Measurements from ENCODE around the gene AJAP1.

AJAP1 gene

DNA sequence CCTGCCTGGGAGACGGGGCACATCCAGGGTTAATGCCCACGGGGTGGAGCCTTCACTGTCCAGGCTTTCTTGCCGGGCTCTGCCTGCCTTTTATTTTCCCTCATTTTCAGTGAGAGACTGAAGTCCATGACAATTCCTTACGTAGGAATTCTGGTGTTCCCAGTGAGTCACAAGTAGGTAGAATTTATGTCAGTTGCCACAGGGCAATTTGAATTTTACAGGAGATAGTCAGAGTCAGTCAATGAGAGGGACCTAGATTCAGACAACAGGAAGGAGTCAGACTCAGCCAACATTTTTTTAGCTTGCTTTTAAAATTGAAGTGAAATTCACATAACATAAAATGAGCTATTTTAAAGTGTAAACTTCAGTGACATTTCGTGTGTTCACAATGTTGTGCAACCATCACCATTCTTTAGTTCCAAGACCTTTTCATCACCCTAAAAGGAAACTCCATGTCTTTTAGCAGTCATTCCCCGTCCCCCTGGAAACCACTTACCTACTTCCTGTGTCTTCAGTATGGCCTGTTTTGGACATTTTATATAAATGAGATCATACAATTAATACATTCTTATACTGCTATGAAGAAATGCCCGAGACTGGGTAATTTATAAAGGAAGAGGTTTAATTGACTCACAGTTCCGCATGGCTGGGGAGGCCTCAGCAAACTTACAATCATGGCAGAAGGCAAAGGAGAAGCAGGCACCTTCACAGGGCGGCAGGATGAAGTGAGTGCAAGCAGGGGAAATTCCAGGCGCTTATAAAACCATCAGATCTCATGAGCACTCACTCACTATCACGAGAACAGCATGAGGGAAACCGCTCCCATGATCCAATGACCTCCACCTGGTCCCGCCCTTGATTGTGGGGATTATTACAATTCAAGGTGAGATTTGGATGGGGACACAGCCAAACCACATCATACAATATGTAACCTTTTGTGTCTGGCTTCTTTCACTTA is 14.6 kb downstream of the AJAP1 start:
- CTCF ChIA-PET: no interaction called here
- H3K9me3 ChIP-seq (ENCODE audit: control insufficient read depth, insufficient read depth, low read depth, low read length): no peaks in the 10 kb centered on the region
- TF ChIP-seq, protein P1, sequence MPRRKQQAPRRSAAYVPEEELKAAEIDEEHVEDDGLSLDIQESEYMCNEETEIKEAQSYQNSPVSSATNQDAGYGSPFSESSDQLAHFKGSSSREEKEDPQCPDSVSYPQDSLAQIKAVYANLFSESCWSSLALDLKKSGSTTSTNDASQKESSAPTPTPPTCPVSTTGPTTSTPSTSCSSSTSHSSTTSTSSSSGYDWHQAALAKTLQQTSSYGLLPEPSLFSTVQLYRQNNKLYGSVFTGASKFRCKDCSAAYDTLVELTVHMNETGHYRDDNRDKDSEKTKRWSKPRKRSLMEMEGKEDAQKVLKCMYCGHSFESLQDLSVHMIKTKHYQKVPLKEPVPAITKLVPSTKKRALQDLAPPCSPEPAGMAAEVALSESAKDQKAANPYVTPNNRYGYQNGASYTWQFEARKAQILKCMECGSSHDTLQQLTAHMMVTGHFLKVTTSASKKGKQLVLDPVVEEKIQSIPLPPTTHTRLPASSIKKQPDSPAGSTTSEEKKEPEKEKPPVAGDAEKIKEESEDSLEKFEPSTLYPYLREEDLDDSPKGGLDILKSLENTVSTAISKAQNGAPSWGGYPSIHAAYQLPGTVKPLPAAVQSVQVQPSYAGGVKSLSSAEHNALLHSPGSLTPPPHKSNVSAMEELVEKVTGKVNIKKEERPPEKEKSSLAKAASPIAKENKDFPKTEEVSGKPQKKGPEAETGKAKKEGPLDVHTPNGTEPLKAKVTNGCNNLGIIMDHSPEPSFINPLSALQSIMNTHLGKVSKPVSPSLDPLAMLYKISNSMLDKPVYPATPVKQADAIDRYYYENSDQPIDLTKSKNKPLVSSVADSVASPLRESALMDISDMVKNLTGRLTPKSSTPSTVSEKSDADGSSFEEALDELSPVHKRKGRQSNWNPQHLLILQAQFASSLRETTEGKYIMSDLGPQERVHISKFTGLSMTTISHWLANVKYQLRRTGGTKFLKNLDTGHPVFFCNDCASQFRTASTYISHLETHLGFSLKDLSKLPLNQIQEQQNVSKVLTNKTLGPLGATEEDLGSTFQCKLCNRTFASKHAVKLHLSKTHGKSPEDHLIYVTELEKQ (tag by site-specific recombination; IDR thresholded peaks at IDR 0.05; ENCODE audit: borderline replicate concordance): no peak
- TF ChIP-seq ZBTB20 (tag by site-specific recombination; IDR thresholded peaks at IDR 0.05) (no peak), ZSCAN16 (tag by site-specific recombination; IDR thresholded peaks at IDR 0.05) (no peak), ZBTB8A (tag by site-specific recombination; IDR thresholded peaks at IDR 0.05) (no peak), ZNF580 (tag by site-specific recombination; IDR thresholded peaks at IDR 0.05) (no peak)
- POLR2A ChIA-PET: no interaction called here
- H3K27ac ChIP-seq (ENCODE audit: extremely low read depth, low read depth, low read length): no peak overlapping the region
- H3K36me3 ChIP-seq (ENCODE audit: control insufficient read depth in 2 of 2, insufficient read depth in 1 of 2, low read length in 2 of 2): no peaks in the 10 kb centered on the region
- H3K4me1 ChIP-seq (ENCODE audit: control insufficient read depth, insufficient read depth, low read length): no peaks in the 10 kb centered on the region
- H3K4me3 ChIP-seq (ENCODE audit: low read depth, low read length): no peak overlapping the region

DNA sequence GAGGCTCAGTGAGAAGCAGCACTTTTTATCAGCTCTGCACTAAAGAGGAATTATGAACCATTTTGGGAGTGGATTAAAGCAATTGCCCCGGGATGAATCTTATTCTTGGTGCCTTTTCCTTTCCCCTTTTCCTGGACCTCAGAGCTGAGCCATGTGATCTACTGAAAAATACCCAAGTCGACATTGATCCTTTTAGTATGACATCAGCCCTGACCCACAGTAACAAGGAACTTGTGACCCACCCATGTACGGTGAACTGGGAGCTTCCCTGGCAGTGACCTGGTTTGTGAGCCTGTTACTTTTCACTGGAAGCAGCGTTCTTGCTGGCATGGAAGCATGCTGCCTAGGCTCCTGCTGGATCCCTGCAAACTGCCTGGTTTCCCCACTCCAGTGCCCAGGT is 15.9 kb downstream of the AJAP1 start:
- Histone ChIP-seq H3K36me3 (ENCODE audit: control insufficient read depth in 2 of 2, insufficient read depth in 1 of 2, low read length in 2 of 2) (no peaks in the 10 kb centered on the region), H3K4me1 (ENCODE audit: control insufficient read depth, insufficient read depth, low read length) (no peaks in the 10 kb centered on the region), H3K9me3 (ENCODE audit: control insufficient read depth, insufficient read depth, low read depth, low read length) (no peaks in the 10 kb centered on the region), H3K27ac (ENCODE audit: extremely low read depth, low read depth, low read length) (no peak overlapping the region), H3K4me3 (ENCODE audit: low read depth, low read length) (no peak overlapping the region)
- TF ChIP-seq ZNF140 (tag by site-specific recombination; IDR thresholded peaks at IDR 0.05) (no peak), ZNF585B (tag by site-specific recombination; IDR thresholded peaks at IDR 0.05) (no peak), ZNF292 (tag by site-specific recombination; IDR thresholded peaks at IDR 0.05; ENCODE audit: borderline replicate concordance, low read depth) (no peak), ZNF423 (tag by site-specific recombination; IDR thresholded peaks at IDR 0.05) (no peak), ZNF146 (tag by site-specific recombination; IDR thresholded peaks at IDR 0.05) (no peak), ZNF747 (tag by site-specific recombination; IDR thresholded peaks at IDR 0.05) (no peak), ZNF324 (tag by site-specific recombination; IDR thresholded peaks at IDR 0.05) (no peak), ZNF514 (tag by site-specific recombination; IDR thresholded peaks at IDR 0.05) (no peak), ZNF777 (tag by site-specific recombination; IDR thresholded peaks at IDR 0.05; ENCODE audit: borderline replicate concordance) (no peak), ZNF214 (tag by site-specific recombination; IDR thresholded peaks at IDR 0.05; ENCODE audit: borderline replicate concordance) (no peak)
- TF ChIP-seq, protein P2, sequence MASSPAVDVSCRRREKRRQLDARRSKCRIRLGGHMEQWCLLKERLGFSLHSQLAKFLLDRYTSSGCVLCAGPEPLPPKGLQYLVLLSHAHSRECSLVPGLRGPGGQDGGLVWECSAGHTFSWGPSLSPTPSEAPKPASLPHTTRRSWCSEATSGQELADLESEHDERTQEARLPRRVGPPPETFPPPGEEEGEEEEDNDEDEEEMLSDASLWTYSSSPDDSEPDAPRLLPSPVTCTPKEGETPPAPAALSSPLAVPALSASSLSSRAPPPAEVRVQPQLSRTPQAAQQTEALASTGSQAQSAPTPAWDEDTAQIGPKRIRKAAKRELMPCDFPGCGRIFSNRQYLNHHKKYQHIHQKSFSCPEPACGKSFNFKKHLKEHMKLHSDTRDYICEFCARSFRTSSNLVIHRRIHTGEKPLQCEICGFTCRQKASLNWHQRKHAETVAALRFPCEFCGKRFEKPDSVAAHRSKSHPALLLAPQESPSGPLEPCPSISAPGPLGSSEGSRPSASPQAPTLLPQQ (tag by site-specific recombination; IDR thresholded peaks at IDR 0.05): no peak
- ChIA-PET CTCF (no interaction called here), POLR2A (no interaction called here)

DNA sequence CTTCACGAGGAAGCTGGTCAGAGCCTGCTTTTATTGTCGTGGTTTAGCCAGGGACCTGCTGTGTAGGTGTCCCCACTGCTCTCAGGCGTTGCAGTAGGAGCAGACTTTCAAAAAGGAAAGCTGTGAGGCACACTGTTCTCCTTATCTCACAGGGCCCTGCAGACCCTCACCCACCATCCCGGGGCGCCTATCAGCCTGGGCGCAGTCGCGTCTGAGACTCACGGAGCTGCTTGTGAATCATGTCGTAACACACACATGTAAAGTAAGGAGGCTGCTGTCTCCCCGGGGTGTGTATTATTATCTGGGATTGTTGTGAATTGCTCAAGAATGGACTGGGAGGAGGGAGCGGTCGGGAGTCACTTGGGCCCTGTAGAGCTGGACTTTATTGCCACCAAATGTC is 17.4 kb downstream of the AJAP1 start:
- H3K36me3 ChIP-seq (ENCODE audit: control insufficient read depth in 2 of 2, insufficient read depth in 1 of 2, low read length in 2 of 2): no peaks in the 10 kb centered on the region
- POLR2A ChIA-PET: no interaction called here
- CTCF ChIA-PET: no interaction called here
- no peak overlapping the region for H3K27ac ChIP-seq (ENCODE audit: extremely low read depth, low read depth, low read length)
- no peaks in the 10 kb centered on the region for H3K9me3 ChIP-seq (ENCODE audit: control insufficient read depth, insufficient read depth, low read depth, low read length)
- no peaks in the 10 kb centered on the region for H3K4me1 ChIP-seq (ENCODE audit: control insufficient read depth, insufficient read depth, low read length)
- H3K4me3 ChIP-seq (ENCODE audit: low read depth, low read length): no peak overlapping the region
- TF ChIP-seq ZBTB1 (tag by site-specific recombination; IDR thresholded peaks at IDR 0.05) (no peak), ZNF521 (tag by site-specific recombination; IDR thresholded peaks at IDR 0.05) (no peak), ZNF621 (tag by site-specific recombination; IDR thresholded peaks at IDR 0.05) (no peak), ZNF629 (tag by site-specific recombination; IDR thresholded peaks at IDR 0.05) (no peak), IKZF3 (tag by site-specific recombination; IDR thresholded peaks at IDR 0.05) (no peak), ZNF184 (tag by site-specific recombination; IDR thresholded peaks at IDR 0.05) (no peak), ZNF19 (tag by site-specific recombination; IDR thresholded peaks at IDR 0.05; ENCODE audit: low read depth) (no peak), ZXDB (tag by site-specific recombination; IDR thresholded peaks at IDR 0.05) (no peak), ZNF623 (tag by site-specific recombination; IDR thresholded peaks at IDR 0.05) (no peak), MEIS1 (CRISPR knock-in tag; IDR thresholded peaks at IDR 0.05; ENCODE audit: borderline replicate concordance) (no peak), GLIS2 (tag by site-specific recombination; IDR thresholded peaks at IDR 0.05) (no peak), ZNF585B (tag by site-specific recombination; IDR thresholded peaks at IDR 0.05) (no peak)
